Measurements from ENCODE around the gene GALNT4. TPM values are rescaled to one million over a fixed set of nuclear protein-coding genes. Genes with fewer than 3 reads are reported as not detected.

Gene GALNT4
- total RNA-seq, result 10.3 TPM

DNA sequence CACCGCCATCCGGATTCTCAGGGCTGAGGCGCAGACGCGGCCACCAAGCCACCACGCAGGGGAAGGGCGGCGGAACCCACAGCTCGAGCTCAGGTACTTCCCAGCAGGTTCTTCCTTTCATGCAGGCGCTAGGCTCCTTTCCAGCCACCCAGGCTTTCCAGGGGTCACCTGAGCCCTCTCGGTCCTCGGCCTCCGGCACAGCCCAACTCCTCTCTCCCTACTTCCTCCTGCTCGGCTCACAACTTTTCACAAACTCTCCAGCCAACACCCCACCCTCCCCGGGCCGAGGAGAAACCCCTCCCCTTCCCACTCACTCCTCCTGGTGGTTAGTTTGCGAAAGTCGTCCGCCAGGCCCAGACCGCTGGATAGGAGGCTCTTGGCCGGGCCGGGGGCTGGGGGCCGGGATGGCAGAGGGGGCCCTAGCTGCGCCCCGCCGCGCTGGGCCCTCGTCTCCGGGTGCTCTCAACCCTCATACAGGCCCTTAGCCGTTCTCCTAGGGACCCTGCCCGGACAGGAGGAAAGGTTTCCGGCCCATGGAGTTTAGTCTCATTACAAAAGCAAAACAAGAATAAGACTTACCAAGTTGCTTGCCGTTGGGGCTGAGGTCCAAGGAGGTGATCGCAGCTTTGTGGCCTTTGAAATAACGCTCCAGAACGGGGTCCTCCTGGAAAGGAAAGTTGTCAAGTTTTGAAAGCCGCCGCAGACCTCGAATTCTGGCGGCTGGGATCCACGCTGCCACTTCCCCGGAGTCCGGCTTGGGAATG lies at the start of gene GALNT4:
TSS of gene GALNT4 (minus strand) at position 256 of the 764 bp plus-strand sequence. CDS start at position 9, 247 bp downstream.

DNA sequence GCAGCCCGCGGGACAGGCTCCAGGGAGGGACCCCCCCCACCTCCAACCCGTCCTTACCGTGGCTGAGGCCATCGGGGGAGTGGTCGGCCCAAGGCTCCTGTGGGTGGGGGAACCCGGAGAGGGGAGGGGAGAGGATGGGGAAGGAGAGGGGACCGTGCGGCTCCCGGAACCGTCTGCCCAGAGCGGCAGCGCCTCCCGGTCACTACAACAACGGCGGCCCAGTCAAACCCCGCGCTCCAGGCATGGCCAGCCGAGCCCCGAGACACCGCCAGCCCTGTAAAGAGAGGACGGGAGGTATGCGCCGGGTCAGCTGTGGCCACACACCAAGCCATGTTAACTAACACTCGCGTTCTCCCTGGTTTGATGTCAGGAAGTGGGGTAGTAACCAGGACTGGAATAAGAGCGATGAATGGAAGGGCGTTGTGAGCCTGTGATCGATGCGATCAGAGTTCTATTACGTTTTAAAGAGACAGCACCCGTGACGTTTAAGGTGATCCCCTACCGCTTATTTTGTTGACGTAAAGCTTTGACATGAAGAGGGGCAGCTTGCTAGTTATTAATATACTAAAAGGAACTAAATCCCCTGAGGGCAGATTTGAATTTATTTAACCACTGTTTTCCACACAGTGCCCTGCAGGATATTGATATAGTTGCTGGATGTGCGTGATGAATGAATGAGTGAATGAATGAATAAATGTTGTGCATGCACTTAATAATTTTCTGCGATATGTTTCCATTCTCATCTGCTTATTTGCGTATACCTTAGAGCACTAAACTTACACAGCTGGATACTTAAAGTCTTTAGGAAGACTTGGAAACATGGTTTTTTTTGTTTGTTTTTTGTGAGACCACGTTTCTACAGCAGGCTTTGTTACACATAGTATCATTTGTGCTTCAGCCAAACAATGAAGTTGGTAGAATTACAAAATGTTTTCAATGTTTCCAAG lies 1.5 kb upstream of the GALNT4 start, which contains the start of gene POC1B:
TSS of gene POC1B (minus strand) at position 224 of the 947 bp plus-strand sequence. CDS start at position 72, 152 bp downstream.

Other genes with a start within 250 kb of the GALNT4 start
- 53.8 TPM for gene DUSP6, start 172.3 kb downstream of the GALNT4 start, total RNA-seq
- 29.8 TPM for gene POC1B, start 1.3 kb upstream of the GALNT4 start, total RNA-seq
- gene ATP2B1, start 184.0 kb upstream of the GALNT4 start, total RNA-seq, result 177 TPM